AG10803 (cell line): Measurements from ENCODE around the gene HMGB2.
A peak's percentile ranks its signal among the peaks of the same experiment; 100 is the strongest.

ENCODE experiments used
- DNase-seq: peaks from one replicate; pipeline ENCODE4 v3.0.0; 2010; ENCODE audit warnings: low read depth
- H3K4me3 ChIP-seq: 2 replicates; pipeline ENCODE4 v1.5.1; 2011; ENCODE audit warnings: mild to moderate bottlenecking, low read length, control low read depth
- CTCF ChIP-seq: conservative IDR thresholded peaks from 2 replicates; pipeline ENCODE4 v1.5.1; 2011; ENCODE audit warnings: mild to moderate bottlenecking, low read length, control low read depth, inconsistent platforms

Gene HMGB2

GRCh38 chr4:173371292-173372192, 37.4 kb upstream of the HMGB2 start:
- H3K4me3 ChIP-seq: peak overlapping the region; percentile 81
- no peak for TF ChIP-seq CTCF
- DNase-seq: peak; percentile 74

GRCh38 chr4:173370477-173371291, 36.5 kb upstream of the HMGB2 start, which contains the start of gene SAP30:
Gene SAP30, plus strand, starts transcription at chr4:173370954. Its CDS starts 229 bp downstream, at chr4:173371183.
- TF ChIP-seq CTCF: no peak
- DNase-seq: peak; percentile 99
- H3K4me3 ChIP-seq: peak within 1 kb of the TSS; percentile 81

- H3K4me3 ChIP-seq: peak overlapping the region; percentile 77
- no peak for TF ChIP-seq CTCF
- DNase-seq: no peak
Observed at GRCh38 chr4:173370130-173370476, 35.9 kb upstream of the HMGB2 start.

GRCh38 chr4:173367946-173368345, 33.8 kb upstream of the HMGB2 start:
- no peak for TF ChIP-seq CTCF
- peak; percentile 17 for DNase-seq
- H3K4me3 ChIP-seq: no peak overlapping the region

- no peak for DNase-seq
- TF ChIP-seq CTCF: no peak
- no peak overlapping the region for H3K4me3 ChIP-seq
Observed at GRCh38 chr4:173367285-173367684, 33.1 kb upstream of the HMGB2 start.

- no peak for TF ChIP-seq CTCF
- no peak for DNase-seq
- no peak overlapping the region for H3K4me3 ChIP-seq
Observed at GRCh38 chr4:173365359-173365996, 31.3 kb upstream of the HMGB2 start.
